ENCODE measurements around the gene TIMM10B. TPM values are rescaled to one million over a fixed set of nuclear protein-coding genes. Genes with fewer than 3 reads are reported as not detected.

The TIMM10B gene
- total and polyA plus RNA-seq, 2 of the 4 experiments (the other 2 are of a cell fraction), result 24.7 to 27.1 TPM

GRCh38 chr11:6529266-6529665 lies 48.0 kb downstream of the TIMM10B start:
- intact Hi-C loops (cut with micrococcal nuclease), result no loop called here
- no peak for DNase-seq
- Histone ChIP-seq H4K20me1 (ENCODE audit: insufficient read depth, low read length) (peaks cover 2% of the 10 kb centered on the region; the same call in 1 of the 2 replicates), H3K4me2 (ENCODE audit: low read depth, low read length) (no peak overlapping the region), H2BK20ac (ENCODE audit: low read depth, low read length) (no peak overlapping the region), H3K4ac (ENCODE audit: low read depth, low read length) (no peak overlapping the region), H3K4me1 (ENCODE audit: control insufficient read depth, insufficient read depth, low read length) (no peaks in the 10 kb centered on the region), H3K27ac (ENCODE audit: insufficient read depth, low read length) (no peak overlapping the region), H3K27me3 (ENCODE audit: control insufficient read depth, insufficient read depth, low read length) (no peaks in the 10 kb centered on the region), H3K23ac (ENCODE audit: low read depth, low read length) (no peak overlapping the region), H3K36me3 (ENCODE audit: control insufficient read depth, insufficient read depth, low read length) (peaks cover 6% of the 10 kb centered on the region; the same call in 1 of the 2 replicates), H2BK120ac (ENCODE audit: low read depth, low read length) (no peak overlapping the region), H2AFZ (replicated peaks; ENCODE audit: low read length, poor library complexity) (no peak overlapping the region), H4K5ac (ENCODE audit: low read depth, low read length) (no peak overlapping the region), H2BK5ac (ENCODE audit: low read depth, low read length, poor library complexity, severe bottlenecking) (no peak overlapping the region), H3K14ac (replicated peaks; ENCODE audit: low read depth, low read length) (no peak overlapping the region), H4K91ac (ENCODE audit: insufficient read depth, low read depth, low read length) (no peak overlapping the region), H3K79me1 (ENCODE audit: low read depth in 1 of 2, low read length in 2 of 2) (no peaks in the 10 kb centered on the region; a peak in 1 of 4 replicates), H3K4me3 (ENCODE audit: insufficient read depth, low read depth, low read length) (no peak overlapping the region), H3K18ac (ENCODE audit: low read depth, low read length) (no peak overlapping the region), H3K9me3 (ENCODE audit: control insufficient read depth, insufficient read depth, low read length) (no peaks in the 10 kb centered on the region), H2AK5ac (ENCODE audit: low read depth, low read length) (no peak overlapping the region), H3K9me1 (ENCODE audit: insufficient read depth, low read length) (no peaks in the 10 kb centered on the region), H2AK9ac (replicated peaks; ENCODE audit: low read depth, low read length, poor library complexity) (no peak overlapping the region), H3K56ac (ENCODE audit: extremely low read depth, insufficient read depth, low read length) (no peak overlapping the region), H4K8ac (ENCODE audit: low read depth in 2 of 2, low read length in 2 of 2) (no peak overlapping the region), H2BK15ac (ENCODE audit: low read depth, low read length) (no peak overlapping the region), H3K9ac (ENCODE audit: low read depth, low read length) (no peak overlapping the region)
- TF ChIP-seq POLR2A (IDR thresholded peaks at IDR 0.05; ENCODE audit: low read depth, low read length), result no peak
- TF ChIP-seq MXI1 (IDR thresholded peaks at IDR 0.05; ENCODE audit: borderline replicate concordance, low read depth, low read length), result no peak
- no peak for TF ChIP-seq CHD1 (IDR thresholded peaks at IDR 0.05; ENCODE audit: low read depth, low read length)
- TF ChIP-seq FOS (IDR thresholded peaks at IDR 0.05; ENCODE audit: low read depth, low read length), result no peak
- TF ChIP-seq CTCF (conservative IDR thresholded peaks at IDR 0.05; ENCODE audit: low read depth, low read length), result no peak
- TF ChIP-seq CEBPB (IDR thresholded peaks at IDR 0.05; ENCODE audit: low read depth, low read length), result no peak
- TF ChIP-seq MAZ (IDR thresholded peaks at IDR 0.05; ENCODE audit: borderline replicate concordance, low read depth, low read length), result no peak
- TF ChIP-seq SMC3 (IDR thresholded peaks at IDR 0.05; ENCODE audit: low read depth, low read length), result no peak
- no peak for TF ChIP-seq RCOR1 (IDR thresholded peaks at IDR 0.05; ENCODE audit: insufficient replicate concordance, low read length)
- no CpG with 5 or more reads among the region's 2 CpGs for WGBS, 2 experiments (ENCODE audit: extremely low coverage in 2 of 2, insufficient read length in 1 of 2)
- no TSS peak for BruUV-seq (replicated peaks)
- POLR2A ChIA-PET (ENCODE audit: unreplicated experiment), result no interaction called here
- no peak for ATAC-seq (ENCODE audit: low read depth)
- CTCF ChIA-PET, result interaction anchor here (1.1 kb wide), 1 partner anchor 177 kb away, joined by 4 read pairs; no protein-coding TSS in a partner anchor
- dilution Hi-C loops (cut with HindIII; ENCODE audit: low sequenced_read_pairs, unreplicated experiment), result no loop called here
- in situ Hi-C loops (cut with MboI; ENCODE audit: low sequenced_read_pairs), result no loop called here

All from IMR-90 (cell line).